ENCODE data around the gene MACROH2A1.

Gene MACROH2A1

DNA sequence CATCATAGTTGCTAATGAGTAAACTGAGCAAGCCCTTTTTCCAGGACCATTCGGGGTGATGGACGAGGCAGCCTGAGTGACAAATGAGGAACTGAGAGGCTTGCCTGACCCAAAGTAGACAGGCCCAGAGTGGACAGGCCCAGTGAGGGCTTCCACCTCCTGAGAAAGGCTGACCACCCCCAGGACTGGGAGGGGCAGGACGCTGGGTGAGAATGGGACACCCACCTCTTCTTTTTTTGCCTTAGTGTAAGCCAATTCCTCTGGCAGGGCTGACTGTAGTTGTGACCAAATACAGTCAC is 68.3 kb downstream of the MACROH2A1 start:
- no peak for DNase-seq (ENCODE audit: low read depth)

DNA sequence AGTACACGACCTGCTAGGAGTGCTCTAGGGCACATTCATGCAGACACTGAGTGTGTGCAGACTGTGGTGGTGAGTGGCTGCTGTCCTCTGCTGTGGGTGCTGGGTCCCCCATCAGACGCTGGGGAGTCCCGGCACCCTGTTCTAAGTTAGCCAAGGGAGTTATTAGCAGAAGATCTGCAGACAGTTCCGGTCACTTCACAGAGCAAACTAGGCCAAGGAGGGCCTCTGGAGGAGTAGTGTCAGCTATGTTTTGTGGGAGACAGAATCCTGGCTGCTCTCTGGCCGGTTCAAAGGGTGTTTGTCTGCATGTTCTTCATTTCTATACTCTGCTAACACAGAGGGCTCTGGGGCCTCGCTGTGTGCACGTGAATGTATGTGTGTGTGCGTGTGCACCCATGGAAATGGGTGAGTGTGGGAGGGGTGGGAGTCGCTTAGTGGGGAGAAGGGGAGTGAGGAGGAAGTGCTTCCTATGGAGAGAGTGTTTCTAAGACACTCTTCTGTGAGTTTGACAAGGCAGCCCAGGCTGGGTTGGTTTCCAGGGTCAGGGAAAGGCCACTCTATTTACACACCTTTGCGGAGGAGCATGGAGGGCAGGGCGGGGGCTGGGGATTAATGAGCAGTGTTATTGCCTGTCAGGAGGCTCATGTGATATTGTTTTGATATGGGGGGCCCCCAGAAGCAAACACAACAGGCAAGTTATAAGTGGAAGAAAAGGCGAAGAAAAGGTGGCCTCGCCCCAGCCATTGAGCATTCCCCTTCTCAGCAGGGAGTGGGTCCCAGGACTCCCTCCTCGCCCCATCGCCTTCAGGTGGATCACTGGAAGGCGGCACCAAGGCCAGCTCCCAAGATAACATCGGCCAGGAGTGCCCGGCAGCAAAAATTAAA is 68.9 kb downstream of the MACROH2A1 start:
- no peak for DNase-seq (ENCODE audit: low read depth)

DNA sequence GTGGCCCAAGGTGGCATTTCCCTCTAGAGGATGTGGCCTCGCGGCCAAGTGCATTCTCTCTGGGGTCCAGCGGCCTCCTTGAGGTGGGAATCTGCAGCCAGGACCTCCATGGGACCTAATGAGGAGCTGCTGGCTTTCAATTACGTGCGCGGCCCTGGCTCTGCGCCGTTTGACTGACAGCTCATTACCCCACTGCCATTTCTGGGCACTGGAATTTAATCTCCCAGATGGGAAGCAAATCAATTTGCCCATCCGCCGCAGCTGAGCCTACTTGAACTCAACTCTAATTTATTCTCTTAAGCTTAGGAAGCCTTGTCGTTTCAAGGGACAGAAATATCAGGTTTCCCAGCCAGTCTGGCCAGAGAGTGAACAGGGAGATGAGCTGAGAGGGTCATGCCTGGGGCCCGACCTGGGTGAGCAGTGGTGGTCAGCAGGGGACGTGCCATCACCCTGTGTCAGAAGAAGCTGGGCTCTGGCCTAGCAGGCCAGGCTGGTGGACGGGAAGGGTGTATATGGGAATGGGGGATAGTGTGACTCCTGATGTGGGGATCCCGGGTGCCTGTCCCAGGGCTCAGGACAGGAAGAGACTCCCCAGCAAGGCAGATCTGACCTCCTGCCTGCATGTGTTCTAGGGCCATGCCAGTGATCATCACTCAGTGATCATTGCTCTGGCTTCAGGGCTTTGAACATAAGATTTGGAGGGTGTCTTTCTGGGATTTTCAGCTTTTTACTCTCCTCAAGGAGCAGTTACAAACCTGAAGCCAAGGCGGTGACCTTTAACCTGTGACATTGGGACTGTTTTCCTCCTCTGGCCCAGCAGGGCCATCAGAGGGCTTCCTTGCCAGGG is 69.7 kb downstream of the MACROH2A1 start:
- no peak for DNase-seq (ENCODE audit: low read depth)

DNA sequence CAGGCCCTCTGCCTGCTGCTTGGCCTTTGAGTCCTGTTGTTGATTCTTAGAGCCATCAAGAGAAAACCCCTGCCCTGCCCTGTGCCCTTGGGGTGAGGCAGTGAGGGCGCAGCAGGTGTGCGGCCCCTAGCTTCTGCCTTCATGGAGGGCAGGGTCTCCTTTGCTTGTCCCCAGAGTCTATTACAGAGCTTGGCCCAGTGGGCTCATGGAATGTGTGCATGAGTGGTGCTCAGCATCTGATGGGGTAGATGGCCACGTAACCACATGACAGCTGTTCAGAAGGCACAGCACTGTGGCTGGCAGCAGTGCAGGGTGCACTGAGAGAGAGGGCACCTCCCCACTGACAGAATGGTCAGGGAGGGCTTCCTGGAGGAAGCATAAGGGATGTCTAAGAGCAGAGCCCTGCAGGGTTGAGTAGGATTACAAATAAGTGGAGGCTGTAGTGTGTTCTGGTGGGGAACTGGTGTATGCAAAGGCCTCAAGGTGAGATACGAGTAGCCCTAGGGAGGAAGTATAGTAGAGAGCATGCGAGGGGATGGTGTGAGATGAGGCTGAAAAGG is 70.8 kb downstream of the MACROH2A1 start:
- no peak for DNase-seq (ENCODE audit: low read depth)

DNA sequence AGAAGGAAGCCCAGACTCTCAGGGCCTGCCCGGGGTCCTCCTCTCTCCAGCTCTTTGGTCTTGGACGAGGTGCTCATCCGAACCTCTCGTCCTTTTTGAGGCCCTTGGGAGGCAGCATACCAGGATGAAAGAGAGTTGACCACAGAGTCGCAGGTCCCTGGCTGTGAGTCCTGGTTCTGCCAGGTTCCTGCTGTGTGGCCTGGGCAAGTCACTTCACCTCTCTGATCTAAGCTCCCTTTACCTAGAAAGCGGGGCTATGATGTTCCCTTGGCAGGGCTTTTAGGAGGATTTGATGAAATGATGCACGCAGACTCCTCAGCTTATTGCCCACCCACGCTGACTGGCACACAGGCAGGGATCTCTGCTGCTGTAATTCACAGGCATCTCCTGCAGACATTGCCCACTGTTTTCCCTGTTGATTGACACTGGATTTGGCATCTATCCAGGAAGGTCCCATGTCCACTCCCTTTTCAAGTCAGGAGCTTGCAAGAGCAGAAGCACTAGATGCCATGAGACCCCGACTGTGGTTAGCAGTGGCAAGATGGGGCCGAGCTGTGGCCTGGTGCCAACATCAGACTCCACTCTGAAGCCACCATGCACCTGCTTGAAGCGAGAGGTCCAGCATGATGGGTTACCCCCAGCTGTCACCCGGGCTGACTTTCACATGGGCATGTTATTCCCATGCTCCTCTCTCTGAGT is 71.5 kb downstream of the MACROH2A1 start:
- no peak for DNase-seq (ENCODE audit: low read depth)

DNA sequence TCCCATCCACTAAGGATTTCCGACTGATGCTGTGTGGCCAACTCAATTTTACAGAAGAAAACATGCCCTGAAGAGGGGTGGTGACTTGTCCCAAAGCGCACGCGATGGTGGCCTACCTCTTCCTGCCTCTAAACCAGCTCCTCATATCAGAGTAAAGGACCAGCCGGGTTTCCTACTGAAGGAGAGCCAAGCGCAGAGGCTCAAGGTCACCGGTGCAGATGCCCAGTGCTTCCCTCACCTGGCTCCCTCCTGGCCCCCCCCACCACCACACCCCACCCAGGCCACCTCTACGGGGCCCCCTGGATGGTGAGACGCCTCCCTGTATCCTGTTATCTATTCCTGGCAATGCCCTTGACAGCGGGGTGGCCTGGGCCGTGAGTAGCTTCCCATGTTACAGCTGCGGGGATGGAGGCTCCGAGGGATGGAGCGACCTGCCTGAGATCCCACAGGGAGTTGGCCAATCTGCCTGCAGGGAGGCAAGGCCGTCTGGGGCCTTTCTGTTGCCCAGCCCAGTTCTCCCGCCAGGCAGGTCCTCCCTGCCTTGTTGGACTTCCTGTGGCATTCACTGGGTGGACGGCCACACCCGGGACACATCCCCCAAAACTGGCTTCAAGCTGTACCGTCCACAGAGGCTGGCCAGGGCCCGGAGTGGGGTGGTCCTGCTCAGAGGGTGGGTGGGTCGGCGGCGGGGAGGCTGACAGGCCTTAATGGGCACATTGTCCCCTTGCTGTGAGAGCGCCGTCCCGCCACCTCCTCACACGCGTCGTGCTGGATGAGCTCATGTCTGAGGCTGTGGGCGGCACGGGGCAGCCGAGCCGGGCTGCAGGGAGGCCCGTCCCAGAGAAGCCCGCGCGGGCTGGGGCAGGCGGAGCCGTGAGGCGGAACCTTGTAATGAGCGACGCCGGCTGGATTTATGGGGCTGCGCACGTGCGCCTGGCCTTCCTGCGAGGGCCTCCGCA is 72.5 kb downstream of the MACROH2A1 start:
- DNase-seq (ENCODE audit: low read depth): no peak

DNA sequence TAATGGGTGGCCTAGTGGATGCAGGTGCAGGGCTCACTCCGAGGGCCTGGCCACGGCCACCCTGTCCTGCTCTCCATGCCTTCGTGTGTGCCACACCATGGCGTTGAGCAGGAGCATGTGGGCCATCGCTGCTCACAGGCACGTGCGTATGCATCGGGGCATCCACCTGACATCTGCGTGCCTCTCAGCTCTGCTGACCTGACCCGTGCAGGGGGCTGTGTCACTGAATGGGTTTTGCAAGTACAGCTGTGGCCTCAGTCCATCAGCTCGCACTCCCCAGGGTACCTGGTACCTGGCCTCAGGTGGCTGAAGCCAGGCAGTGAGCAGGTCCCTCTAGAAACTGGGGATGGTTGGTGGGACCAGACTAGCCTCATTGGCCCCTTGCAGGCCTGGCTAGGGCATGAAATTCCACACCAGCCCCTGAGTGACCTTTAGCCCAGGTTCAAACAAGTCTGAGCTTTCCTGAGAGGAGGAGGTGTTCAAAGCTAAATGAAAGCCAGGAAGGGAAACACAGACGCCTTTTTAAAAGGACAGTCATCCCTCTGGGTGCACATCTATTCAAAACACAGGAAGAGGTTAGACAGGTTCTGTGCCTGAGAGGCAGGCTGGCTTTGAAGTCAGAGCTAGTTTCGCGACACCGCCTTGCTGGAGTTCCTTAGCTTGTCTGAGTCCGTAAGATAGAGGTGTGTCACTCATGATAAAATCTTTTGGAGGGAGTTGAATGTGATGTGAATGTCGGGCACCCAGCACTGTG is 74.0 kb downstream of the MACROH2A1 start:
- no peak for DNase-seq (ENCODE audit: low read depth)

DNA sequence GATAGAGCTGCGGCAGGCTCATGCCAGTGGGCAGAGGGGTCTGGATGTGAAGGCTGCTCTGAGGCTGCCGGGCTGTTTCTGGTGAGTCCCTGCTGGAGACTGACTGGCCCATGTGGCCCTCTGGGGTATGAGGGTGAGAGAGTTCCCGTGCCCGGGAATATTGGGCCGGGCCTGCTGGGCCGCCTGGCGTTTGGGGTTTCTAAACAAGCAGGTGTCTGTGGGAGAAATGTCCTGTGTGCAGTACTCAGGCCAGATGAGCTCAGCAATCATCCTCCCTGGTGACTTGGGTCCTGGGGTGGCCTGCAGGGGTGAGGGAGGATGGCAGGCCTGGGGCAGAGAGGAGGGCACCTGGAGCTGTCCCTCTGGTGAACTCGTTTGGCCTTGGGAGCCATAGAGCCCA is 74.9 kb downstream of the MACROH2A1 start:
- no peak for DNase-seq (ENCODE audit: low read depth)

DNA sequence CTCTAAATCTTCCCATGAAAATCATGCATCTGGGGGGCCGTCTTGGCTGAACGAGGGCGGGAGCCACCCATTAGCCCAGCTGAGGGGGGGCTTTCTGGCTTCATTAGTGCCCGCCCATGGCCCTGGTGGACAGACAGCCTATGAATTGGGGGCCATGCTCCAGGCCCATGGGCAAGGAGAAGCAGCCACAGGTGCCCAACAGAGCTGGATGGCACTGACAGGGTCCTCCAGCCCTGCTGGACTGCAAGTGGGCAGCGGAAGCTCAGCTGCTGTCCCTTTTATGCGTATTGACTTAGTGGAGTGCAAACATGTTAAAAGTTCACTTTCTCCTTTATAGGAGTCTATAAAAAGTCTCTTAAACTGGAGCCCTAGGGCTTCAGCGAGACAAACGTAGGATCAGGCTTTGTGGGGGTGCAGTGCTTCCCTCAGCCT is 75.3 kb downstream of the MACROH2A1 start:
- DNase-seq (ENCODE audit: low read depth): no peak

DNA sequence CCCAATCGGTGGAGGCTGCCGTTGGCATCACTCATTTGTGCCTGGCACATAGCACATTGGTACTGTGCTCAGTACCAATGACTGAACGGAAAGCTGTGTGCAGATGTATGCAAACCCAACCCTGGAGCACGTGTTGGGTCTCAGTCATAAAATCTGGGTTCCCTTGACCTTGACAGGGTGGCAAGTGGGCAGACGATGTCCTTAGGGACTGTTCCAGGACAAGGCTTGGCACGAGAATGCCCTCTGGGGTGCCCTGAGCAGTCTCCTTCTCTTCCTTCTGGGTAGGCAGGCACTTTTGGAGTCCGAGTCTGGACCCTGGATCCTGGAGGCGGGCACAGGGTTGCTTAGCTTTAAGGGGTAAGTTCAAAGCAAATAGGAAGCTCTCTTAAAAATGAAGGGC is 75.8 kb downstream of the MACROH2A1 start:
- no peak for DNase-seq (ENCODE audit: low read depth)

DNA sequence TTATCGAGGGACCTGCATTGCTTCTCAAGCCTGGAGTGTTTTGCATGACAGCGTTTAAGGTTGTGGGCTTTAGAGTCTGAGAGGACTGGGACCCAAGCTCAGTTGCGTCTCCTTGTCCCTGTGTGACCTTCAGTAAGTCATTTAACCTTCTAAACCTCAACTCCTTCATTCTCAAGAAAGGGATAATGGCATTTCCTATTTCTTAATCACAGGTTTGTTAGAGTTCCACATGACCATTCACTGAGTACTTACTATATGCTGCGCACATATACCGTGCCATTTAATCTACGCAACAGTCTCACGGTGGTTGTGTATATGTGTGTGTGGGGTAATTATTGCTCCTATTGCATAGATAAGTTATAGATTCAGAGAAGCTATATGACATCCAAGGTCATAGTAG is 76.3 kb downstream of the MACROH2A1 start:
- no peak for DNase-seq (ENCODE audit: low read depth)

DNA sequence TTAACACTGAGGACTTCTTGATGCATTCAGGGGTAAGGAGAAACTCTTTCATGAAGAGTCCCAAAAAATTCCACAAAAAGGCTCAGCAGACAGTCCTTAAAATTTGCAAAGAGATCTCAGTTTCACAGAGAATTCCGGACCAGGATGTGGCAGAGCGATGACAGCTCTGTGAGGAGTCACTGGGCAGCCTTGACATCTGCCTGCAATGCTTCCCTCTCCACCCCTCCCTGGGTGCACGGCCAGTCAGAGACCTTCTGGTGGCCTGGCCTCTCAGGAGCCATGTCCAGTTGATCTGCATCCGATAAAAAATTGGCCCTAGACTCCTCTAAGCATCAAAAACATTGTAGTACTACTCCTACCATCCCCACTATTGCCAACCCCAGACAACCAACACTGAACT is 76.8 kb downstream of the MACROH2A1 start:
- DNase-seq (ENCODE audit: low read depth): no peak

DNA sequence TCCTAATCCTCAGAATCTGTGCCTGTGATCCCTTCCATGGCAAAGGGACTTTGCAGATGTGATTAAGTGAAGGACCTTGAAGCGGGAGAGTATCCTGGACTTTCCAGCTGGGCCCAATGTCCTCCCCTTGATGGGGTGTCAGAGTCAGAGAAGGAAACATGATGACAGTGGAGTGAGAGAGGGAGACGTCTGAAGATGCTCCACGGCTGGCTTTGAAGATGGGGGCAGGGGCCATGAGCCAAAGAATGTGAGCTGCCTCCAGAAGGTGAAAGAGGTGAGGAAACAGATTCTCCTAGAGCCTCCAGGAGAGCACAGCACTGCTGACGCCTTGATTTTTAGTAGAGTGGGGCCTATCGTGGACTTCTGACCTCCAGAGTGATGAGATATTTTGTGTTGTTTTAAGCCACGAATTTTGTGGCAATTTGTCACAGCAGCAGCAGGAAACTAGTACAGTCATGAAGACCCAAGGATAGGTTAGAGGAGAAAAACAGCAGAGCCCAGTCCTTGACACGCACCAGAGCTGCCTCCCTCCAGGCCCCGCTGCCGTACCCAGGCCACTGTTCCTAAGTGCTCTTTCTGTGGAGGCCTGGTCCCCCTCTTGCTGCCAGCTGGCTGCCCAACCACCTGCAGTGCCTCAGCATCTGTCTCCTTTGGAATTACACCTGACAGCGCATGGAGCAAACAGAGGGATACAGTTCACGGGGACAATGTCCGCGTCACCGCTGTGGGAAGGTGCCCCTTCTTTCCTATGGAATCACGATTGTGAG is 78.1 kb downstream of the MACROH2A1 start:
- DNase-seq (ENCODE audit: low read depth): no peak

DNA sequence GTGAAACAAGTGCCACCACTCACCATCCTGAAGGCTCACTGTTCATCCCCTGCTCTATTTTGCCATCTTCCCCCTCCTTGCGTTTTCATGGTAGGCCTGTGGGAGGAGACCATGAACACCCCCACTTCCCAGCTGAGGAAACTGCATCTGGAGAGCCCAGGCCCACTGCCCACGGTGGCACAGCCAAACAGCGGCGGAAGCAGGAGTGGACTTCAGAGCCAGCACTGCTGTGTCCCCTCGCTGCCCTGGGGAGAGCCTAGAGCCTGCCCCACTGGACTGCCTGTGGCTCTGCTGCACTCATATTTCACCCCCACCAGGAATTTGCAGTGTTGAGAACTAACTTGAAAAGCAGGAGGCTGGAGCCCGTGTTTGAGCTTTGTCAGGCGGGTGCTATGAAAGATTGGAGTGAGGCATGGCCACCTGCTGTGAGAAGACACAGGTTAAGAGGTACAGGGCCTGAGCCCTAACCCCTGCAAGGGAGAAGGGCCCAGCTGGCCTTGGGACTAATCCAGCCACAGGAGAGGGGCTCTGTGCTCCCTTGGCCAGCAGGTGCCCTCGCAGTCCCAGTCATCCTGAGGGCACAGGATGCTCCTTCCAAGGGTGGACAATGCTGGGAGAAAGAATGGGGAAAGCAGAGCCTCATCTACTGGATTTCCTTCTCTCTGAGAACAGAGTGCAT is 79.0 kb downstream of the MACROH2A1 start:
- DNase-seq (ENCODE audit: low read depth): no peak

DNA sequence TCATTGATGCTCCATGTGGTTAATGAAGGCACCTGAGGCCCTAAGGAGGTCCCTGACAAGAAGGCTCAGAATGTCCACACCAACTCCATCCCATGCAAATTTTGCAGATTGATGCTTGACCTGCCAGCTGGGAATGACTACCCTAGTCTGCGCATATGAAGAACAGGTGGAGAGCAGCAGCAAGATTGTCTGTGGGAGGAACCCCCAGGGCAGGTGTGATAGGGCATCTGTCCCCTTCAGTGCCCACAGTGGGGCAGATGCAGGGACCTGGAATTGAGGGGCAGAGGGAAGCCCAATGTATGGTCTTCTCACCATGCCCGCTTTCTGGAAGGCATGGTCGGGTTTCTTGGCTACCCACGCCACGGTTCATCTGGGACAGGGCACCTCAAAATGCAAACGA is 79.6 kb downstream of the MACROH2A1 start:
- no peak for DNase-seq (ENCODE audit: low read depth)

DNA sequence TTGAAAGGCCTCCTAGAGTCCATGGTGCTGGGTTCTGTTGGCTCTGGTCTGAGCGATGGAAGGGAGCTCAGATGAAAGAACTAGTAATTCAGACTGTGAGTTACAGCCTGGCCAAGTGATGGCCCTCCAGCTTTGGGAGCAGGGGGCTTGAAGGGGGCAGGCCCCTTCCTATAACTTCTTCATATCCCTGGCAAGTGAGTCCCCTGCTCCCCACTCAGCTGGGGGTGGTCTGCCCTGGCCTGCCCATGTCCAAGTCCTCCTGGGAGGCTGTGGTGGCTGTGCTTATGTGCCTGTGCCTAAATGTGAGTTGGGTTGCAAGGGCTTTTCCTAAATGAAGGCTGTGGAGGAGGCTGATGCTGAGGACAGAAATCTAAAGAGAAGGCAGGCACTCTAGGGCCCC is 80.1 kb downstream of the MACROH2A1 start:
- DNase-seq (ENCODE audit: low read depth): no peak

DNA sequence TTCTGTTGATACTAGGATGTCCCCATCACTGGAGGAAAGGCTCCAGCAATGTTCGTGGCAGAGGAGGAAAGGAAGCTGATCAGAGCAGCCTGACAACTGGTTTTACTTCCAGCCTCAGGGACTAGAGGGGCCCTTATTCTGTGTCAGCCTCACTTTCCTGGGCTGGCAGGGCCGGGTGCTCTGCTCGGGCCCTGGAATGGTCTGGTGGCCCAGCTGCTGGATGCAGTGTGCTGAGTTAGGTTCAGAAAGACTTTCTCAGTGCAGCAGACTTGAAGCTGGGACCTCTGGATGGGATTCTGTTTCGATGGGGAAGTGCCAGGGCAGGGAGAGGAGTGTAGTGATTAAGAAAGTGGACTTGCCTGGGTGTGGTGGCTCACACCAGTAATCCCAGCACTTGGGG is 81.0 kb downstream of the MACROH2A1 start:
- DNase-seq (ENCODE audit: low read depth): no peak

DNA sequence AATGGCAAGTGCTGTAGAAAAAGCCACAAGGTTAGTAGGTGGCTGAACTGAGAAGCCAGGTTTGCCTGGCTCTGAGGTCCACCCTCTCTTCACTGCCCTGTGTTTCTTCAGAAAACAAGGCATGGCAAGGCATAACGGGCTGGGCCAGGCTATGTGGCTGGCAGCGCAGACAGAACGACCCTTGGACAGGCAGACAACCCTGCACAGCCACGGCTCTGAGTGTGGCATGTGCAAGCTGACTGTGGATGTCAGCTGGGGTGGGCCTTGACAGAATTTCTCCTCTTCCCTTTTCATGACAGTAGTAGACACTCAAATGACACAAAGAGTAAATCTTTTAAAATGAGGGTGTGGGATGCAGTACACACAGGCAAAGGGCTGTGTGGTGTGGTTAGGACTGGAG is 81.7 kb downstream of the MACROH2A1 start:
- no peak for DNase-seq (ENCODE audit: low read depth)

DNA sequence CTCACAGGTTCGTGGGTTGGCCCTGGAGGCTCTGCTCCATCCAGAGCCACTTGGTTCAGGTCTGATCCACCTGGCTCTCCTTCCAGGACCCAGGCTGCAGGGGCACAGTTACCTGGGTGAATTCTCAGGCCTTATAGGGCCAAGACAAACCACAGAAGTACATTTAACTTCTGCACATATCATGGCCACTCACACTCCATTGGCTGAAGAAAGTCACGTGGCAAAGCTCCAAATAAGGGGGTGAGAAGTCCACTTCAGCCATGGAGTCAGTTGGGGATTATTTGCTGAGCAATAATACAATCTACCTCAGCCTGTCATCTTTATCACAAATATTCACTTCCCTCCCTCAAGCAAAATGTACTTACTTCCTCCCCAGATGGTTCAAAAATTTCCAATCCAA is 83.6 kb downstream of the MACROH2A1 start:
- no peak for DNase-seq (ENCODE audit: low read depth)
